CD4-positive, CD25-positive, alpha-beta regulatory T cell (primary cell): ENCODE results near the gene NCBP3. TPM values are rescaled to one million over a fixed set of nuclear protein-coding genes. Genes with fewer than 3 reads are reported as not detected.

ENCODE experiments used
- ATAC-seq, 2 donors: fragments of 150-1000 bp; cut with Tn5 transposase; one replicate each; pipeline ENCODE4 v1.10.0; 2021; ENCODE audit warnings: low read depth in 2 of 2, moderate number of reproducible peaks in 2 of 2, moderate library complexity in 1 of 2
- DNase-seq, 3 donors: peaks; one replicate each; pipeline versions ENCODE4 v3.0.0 to v3.0.0-alpha.2; 2012 to 2022; ENCODE audit warnings: mixed read lengths in 1 of 3
- H3K27ac ChIP-seq: one replicate; pipeline ENCODE4 v1.7.0; 2013; ENCODE audit warnings: mild to moderate bottlenecking, low read length; ENCODE audit not compliant: insufficient read depth, poor library complexity, severe bottlenecking
- H3K27me3 ChIP-seq: one replicate; pipeline ENCODE4 v1.7.0; 2013; ENCODE audit warnings: low read length; ENCODE audit not compliant: control insufficient read depth, insufficient read depth
- H3K36me3 ChIP-seq: one replicate; pipeline ENCODE4 v1.7.0; 2013; ENCODE audit warnings: mild to moderate bottlenecking, low read length, moderate library complexity; ENCODE audit not compliant: control insufficient read depth, insufficient read depth
- H3K4me1 ChIP-seq: 2 replicates; pipeline ENCODE4 v1.7.0; 2013; ENCODE audit warnings: mild to moderate bottlenecking, low read length; ENCODE audit not compliant: insufficient read depth, control insufficient read depth, poor library complexity, severe bottlenecking
- H3K4me3 ChIP-seq: one replicate; pipeline ENCODE4 v1.7.0; 2013; ENCODE audit warnings: low read depth, mild to moderate bottlenecking, low read length, moderate library complexity
- H3K9me3 ChIP-seq, 2 experiments: 1 replicate in 1 of 2; 2 replicates in 1 of 2; pipeline ENCODE4 v1.7.0; 2013; ENCODE audit warnings: low read length in 2 of 2, mild to moderate bottlenecking in 1 of 2, moderate library complexity in 1 of 2; ENCODE audit not compliant: control insufficient read depth in 2 of 2
- H3K27ac Mint-ChIP-seq, 3 donors: one replicate each; pipeline ENCODE4 v1.8.0; 2020 to 2022; ENCODE audit warnings: mild to moderate bottlenecking in 3 of 3, mixed read lengths in 3 of 3, moderate library complexity in 2 of 3
- H3K27me3 Mint-ChIP-seq: one replicate; pipeline ENCODE4 v1.8.0; 2022; ENCODE audit warnings: mild to moderate bottlenecking, mixed read lengths
- H3K36me3 Mint-ChIP-seq: one replicate; pipeline ENCODE4 v1.8.0; 2020; ENCODE audit warnings: mixed read lengths
- H3K4me1 Mint-ChIP-seq, 4 donors: one replicate each; pipeline ENCODE4 v1.8.0; 2020 to 2022; ENCODE audit warnings: mixed read lengths in 4 of 4, mild to moderate bottlenecking in 1 of 4
- H3K4me3 Mint-ChIP-seq, 4 donors: one replicate each; pipeline ENCODE4 v1.8.0; 2020 to 2022; ENCODE audit warnings: mild to moderate bottlenecking in 4 of 4, mixed read lengths in 4 of 4, moderate library complexity in 3 of 4
- H3K9me3 Mint-ChIP-seq, 7 donors: one replicate each; pipeline ENCODE4 v1.8.0; 2020 to 2022; ENCODE audit warnings: mixed read lengths in 7 of 7, mild to moderate bottlenecking in 3 of 7, moderate library complexity in 2 of 7
- polyA plus RNA-seq, 4 donors: library from polyadenylated mRNA; unstranded; fragments of 300-500 nt; fragmentation: Illumina TruSeq; gene quantifications; one replicate each; pipeline ENCODE4 v1.2.3, GENCODE V29; 2021
- total RNA-seq: library from RNA; stranded (reverse); gene quantifications from one replicate; pipeline ENCODE4 v1.2.3, GENCODE V29; 2022

The NCBP3 gene
- total and polyA plus RNA-seq, 5 donors from 2014 or later: 10.5 to 46.0 (median 12.8) TPM

- DNase-seq (no peak), ATAC-seq (no peak)
- Mint-ChIP-seq H3K4me3 (no peak overlapping the region), H3K9me3 (no peaks in the 10 kb centered on the region), H3K36me3 (peaks cover 25% of the 10 kb centered on the region), H3K27me3 (no peaks in the 10 kb centered on the region), H3K4me1 (peaks cover 0 to 5% (median 0%) of the 10 kb centered on the region in 4 donors), H3K27ac (peak overlapping the region in 2 of 3 donors; percentile 48 to 64)
- Histone ChIP-seq H3K36me3 (peaks cover 19% of the 10 kb centered on the region), H3K4me3 (no peak overlapping the region), H3K9me3 (no peaks in the 10 kb centered on the region), H3K27me3 (no peaks in the 10 kb centered on the region), H3K27ac (no peak overlapping the region), H3K4me1 (no peaks in the 10 kb centered on the region)
Measured at GRCh38 chr17:3805581-3805980, 40.5 kb downstream of the NCBP3 start.

- Histone ChIP-seq H3K36me3 (peaks cover 12% of the 10 kb centered on the region), H3K4me3 (no peak overlapping the region), H3K27me3 (no peaks in the 10 kb centered on the region), H3K4me1 (no peaks in the 10 kb centered on the region), H3K27ac (peak overlapping the region; percentile 23), H3K9me3 (no peaks in the 10 kb centered on the region)
- H3K27ac Mint-ChIP-seq: no peak overlapping the region
- DNase-seq: peak in 1 of 3 donors; percentile 64
- H3K9me3 Mint-ChIP-seq: no peaks in the 10 kb centered on the region
- peaks cover 0 to 5% (median 0%) of the 10 kb centered on the region in 4 donors for H3K4me1 Mint-ChIP-seq
- ATAC-seq: peak; percentile 40 to 55
- H3K27me3 Mint-ChIP-seq: no peaks in the 10 kb centered on the region
- H3K4me3 Mint-ChIP-seq: no peak overlapping the region
- peaks cover 18% of the 10 kb centered on the region for H3K36me3 Mint-ChIP-seq
Measured at GRCh38 chr17:3804503-3804931, 41.5 kb downstream of the NCBP3 start.

DNA sequence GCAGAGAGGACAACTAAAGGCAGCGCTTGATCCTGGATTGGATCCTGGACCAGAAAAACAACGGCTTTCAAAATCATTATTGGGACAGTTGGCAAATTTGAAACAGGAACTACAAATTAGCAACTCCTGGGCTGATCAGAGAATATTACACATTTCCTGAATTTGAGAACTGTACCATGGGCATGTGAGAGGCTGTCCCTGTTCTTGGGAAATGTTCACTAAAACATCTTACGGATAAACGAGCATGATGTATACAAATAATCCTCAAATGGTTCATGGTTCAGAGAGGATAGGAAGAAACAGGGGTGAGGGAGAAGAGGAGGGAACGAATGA, 42.8 kb downstream of the NCBP3 start:
- H3K4me1 Mint-ChIP-seq: peaks cover 0 to 7% (median 0%) of the 10 kb centered on the region in 4 donors
- no peak overlapping the region for H3K27ac ChIP-seq
- DNase-seq: no peak
- no peaks in the 10 kb centered on the region for H3K27me3 Mint-ChIP-seq
- H3K4me3 ChIP-seq: no peak overlapping the region
- no peak for ATAC-seq
- H3K9me3 Mint-ChIP-seq: no peaks in the 10 kb centered on the region
- H3K27me3 ChIP-seq: no peaks in the 10 kb centered on the region
- no peaks in the 10 kb centered on the region for H3K4me1 ChIP-seq
- H3K9me3 ChIP-seq: no peaks in the 10 kb centered on the region
- H3K27ac Mint-ChIP-seq: peak overlapping the region in 1 of 3 donors; percentile 70
- no peak overlapping the region for H3K4me3 Mint-ChIP-seq
- H3K36me3 ChIP-seq: peaks cover 7% of the 10 kb centered on the region
- H3K36me3 Mint-ChIP-seq: peaks cover 12% of the 10 kb centered on the region

- Histone ChIP-seq H3K4me1 (no peaks in the 10 kb centered on the region), H3K9me3 (no peaks in the 10 kb centered on the region), H3K27ac (no peak overlapping the region), H3K36me3 (peaks cover 6% of the 10 kb centered on the region), H3K27me3 (no peaks in the 10 kb centered on the region), H3K4me3 (no peak overlapping the region)
- no peaks in the 10 kb centered on the region for H3K27me3 Mint-ChIP-seq
- peaks cover 0 to 9% (median 0%) of the 10 kb centered on the region in 4 donors for H3K4me1 Mint-ChIP-seq
- no peaks in the 10 kb centered on the region for H3K9me3 Mint-ChIP-seq
- peaks cover 8% of the 10 kb centered on the region for H3K36me3 Mint-ChIP-seq
- peak overlapping the region in 1 of 3 donors; percentile 15 for H3K27ac Mint-ChIP-seq
- ATAC-seq (no peak), DNase-seq (no peak)
- H3K4me3 Mint-ChIP-seq: no peak overlapping the region
Measured at GRCh38 chr17:3802461-3803307, 43.4 kb downstream of the NCBP3 start.

- H3K9me3 Mint-ChIP-seq: no peaks in the 10 kb centered on the region
- no peaks in the 10 kb centered on the region for H3K27me3 Mint-ChIP-seq
- H3K4me3 Mint-ChIP-seq: no peak overlapping the region
- no peak for DNase-seq
- H3K36me3 Mint-ChIP-seq: peaks cover 1% of the 10 kb centered on the region
- H3K9me3 ChIP-seq: no peaks in the 10 kb centered on the region
- H3K4me3 ChIP-seq: no peak overlapping the region
- no peaks in the 10 kb centered on the region for H3K36me3 ChIP-seq
- H3K4me1 ChIP-seq: peaks cover under 1% of the 10 kb centered on the region
- H3K4me1 Mint-ChIP-seq: peaks cover 0 to 13% (median 2%) of the 10 kb centered on the region in 4 donors
- no peak overlapping the region for H3K27ac ChIP-seq
- no peak overlapping the region for H3K27ac Mint-ChIP-seq
- no peak for ATAC-seq
- no peaks in the 10 kb centered on the region for H3K27me3 ChIP-seq
Measured at GRCh38 chr17:3801792-3802191, 44.3 kb downstream of the NCBP3 start.

GRCh38 chr17:3801347-3801746, 44.7 kb downstream of the NCBP3 start:
- ATAC-seq (no peak), DNase-seq (no peak)
- Histone ChIP-seq H3K27me3 (no peaks in the 10 kb centered on the region), H3K4me1 (peaks cover 5% of the 10 kb centered on the region), H3K36me3 (no peaks in the 10 kb centered on the region), H3K4me3 (no peak overlapping the region), H3K27ac (no peak overlapping the region), H3K9me3 (no peaks in the 10 kb centered on the region)
- H3K9me3 Mint-ChIP-seq: no peaks in the 10 kb centered on the region
- no peak overlapping the region for H3K4me3 Mint-ChIP-seq
- H3K27ac Mint-ChIP-seq: no peak overlapping the region
- H3K36me3 Mint-ChIP-seq: no peaks in the 10 kb centered on the region
- peaks cover 0 to 17% (median 6%) of the 10 kb centered on the region in 4 donors for H3K4me1 Mint-ChIP-seq
- H3K27me3 Mint-ChIP-seq: no peaks in the 10 kb centered on the region

GRCh38 chr17:3800362-3801271, 45.4 kb downstream of the NCBP3 start, which contains the start of gene ITGAE:
ITGAE (minus strand) TSS chr17:3801188; CDS start chr17:3801144, 44 bp downstream.
- ATAC-seq (no peak), DNase-seq (no peak)
- peaks cover 12% of the 10 kb centered on the region for H3K4me1 ChIP-seq
- no peaks in the 10 kb centered on the region for H3K9me3 ChIP-seq
- H3K27me3 ChIP-seq: no peaks in the 10 kb centered on the region
- H3K27me3 Mint-ChIP-seq: no peaks in the 10 kb centered on the region
- no peaks in the 10 kb centered on the region for H3K9me3 Mint-ChIP-seq
- H3K27ac ChIP-seq: no peak within 1 kb of the TSS
- no peaks in the 10 kb centered on the region for H3K36me3 ChIP-seq
- H3K27ac Mint-ChIP-seq: peak within 1 kb of the TSS in 2 of 3 donors; percentile 69 to 93
- peak within 1 kb of the TSS in 2 of 4 donors; percentile 7 to 28 for H3K4me3 Mint-ChIP-seq
- H3K4me1 Mint-ChIP-seq: peaks cover 0 to 23% (median 8%) of the 10 kb centered on the region in 4 donors
- H3K4me3 ChIP-seq: no peak within 1 kb of the TSS
- H3K36me3 Mint-ChIP-seq: no peaks in the 10 kb centered on the region
